Omental fat pad (tissue), 4 donors: ENCODE measurements around the gene NIPBL. TPM values are rescaled to one million over a fixed set of nuclear protein-coding genes. Genes with fewer than 3 reads are reported as not detected.

Source experiments
- ATAC-seq: fragments of 150-250 bp; one replicate; pipeline ENCODE4 v1.9.1; 2016; ENCODE audit warnings: mild to moderate bottlenecking, moderate library complexity; ENCODE audit not compliant: low FRiP score
- DNase-seq: peaks from one replicate; pipeline ENCODE4 v3.0.0-alpha.2; 2019; ENCODE audit warnings: low spot score
- total RNA-seq, 4 donors: library from RNA; depleted of rRNA; stranded (reverse); fragments of >200 nt; gene quantifications; one replicate each; pipeline ENCODE4 v1.1.0, GENCODE V29; 2016
- TF ChIP-seq, protein P1 (sequence below), 3 donors: fragments of 450-650 bp; IDR thresholded peaks; one replicate each; pipeline ENCODE4 v1.5.1; 2016 to 2017; ENCODE audit warnings: antibody characterized with exemption in 3 of 3, mild to moderate bottlenecking in 3 of 3, moderate library complexity in 2 of 3

NIPBL gene
- total RNA-seq, 4 donors from 2014 or later, result 47.9 to 64.2 (median 54.3) TPM

DNA sequence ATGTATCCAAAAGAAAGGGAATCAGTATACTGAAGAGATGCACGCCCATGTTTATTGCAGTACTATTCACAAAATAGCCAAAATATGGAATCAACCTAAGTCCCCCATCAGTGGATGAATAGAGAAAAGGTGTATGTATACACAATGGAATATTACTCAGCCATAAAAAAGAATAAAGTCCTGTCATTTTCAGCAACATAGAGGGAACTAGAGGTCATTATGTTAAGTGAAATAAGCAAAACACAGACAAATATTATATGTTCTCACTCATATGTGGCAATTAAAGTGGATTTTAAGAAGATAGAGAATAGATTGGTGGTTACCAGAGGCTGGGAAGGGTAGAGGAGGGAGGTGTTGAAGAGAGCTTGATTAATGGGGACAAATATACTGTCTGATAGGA is 88.6 kb downstream of the NIPBL start:
- no peak for DNase-seq

DNA sequence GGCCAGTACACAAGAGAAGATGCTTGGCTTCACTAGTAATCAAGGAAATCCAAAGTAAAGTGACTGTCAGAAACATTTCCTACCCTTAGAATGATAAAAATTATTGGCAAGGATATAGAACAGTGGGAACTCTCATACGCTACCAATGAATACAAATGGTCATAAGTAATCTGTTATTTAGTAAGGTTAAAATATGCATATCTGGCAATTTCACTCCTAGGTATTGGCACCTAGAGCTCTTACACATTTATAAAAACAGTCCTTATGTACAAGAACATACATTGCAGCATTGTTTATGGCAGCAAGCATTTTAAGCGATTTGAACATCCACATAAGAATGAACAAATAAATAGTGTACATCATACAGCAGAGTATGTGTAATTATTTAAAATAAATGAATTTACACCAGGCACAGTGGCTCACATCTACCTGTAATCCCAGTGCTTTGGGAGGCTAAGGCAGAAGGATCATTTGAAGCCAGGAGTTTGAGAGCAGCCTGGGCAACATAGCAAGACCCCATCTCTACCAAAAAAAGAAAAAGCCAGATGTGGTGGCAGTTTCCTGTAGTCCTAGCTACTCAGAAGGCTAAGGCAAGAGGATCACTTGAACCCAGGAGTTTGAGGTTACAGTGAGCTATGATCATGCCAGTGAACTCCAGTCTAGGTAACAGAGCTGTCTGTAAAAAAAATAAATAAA is 93.3 kb downstream of the NIPBL start:
- ATAC-seq (no peak), DNase-seq (no peak)
- TF ChIP-seq, protein P1, sequence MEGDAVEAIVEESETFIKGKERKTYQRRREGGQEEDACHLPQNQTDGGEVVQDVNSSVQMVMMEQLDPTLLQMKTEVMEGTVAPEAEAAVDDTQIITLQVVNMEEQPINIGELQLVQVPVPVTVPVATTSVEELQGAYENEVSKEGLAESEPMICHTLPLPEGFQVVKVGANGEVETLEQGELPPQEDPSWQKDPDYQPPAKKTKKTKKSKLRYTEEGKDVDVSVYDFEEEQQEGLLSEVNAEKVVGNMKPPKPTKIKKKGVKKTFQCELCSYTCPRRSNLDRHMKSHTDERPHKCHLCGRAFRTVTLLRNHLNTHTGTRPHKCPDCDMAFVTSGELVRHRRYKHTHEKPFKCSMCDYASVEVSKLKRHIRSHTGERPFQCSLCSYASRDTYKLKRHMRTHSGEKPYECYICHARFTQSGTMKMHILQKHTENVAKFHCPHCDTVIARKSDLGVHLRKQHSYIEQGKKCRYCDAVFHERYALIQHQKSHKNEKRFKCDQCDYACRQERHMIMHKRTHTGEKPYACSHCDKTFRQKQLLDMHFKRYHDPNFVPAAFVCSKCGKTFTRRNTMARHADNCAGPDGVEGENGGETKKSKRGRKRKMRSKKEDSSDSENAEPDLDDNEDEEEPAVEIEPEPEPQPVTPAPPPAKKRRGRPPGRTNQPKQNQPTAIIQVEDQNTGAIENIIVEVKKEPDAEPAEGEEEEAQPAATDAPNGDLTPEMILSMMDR (IDR thresholded peaks at IDR 0.05), result no peak

More for the DNA sequence above, 88.6 kb downstream of the NIPBL start:
- TF ChIP-seq, protein P1 (IDR thresholded peaks at IDR 0.05), result no peak
- no peak for ATAC-seq

DNA sequence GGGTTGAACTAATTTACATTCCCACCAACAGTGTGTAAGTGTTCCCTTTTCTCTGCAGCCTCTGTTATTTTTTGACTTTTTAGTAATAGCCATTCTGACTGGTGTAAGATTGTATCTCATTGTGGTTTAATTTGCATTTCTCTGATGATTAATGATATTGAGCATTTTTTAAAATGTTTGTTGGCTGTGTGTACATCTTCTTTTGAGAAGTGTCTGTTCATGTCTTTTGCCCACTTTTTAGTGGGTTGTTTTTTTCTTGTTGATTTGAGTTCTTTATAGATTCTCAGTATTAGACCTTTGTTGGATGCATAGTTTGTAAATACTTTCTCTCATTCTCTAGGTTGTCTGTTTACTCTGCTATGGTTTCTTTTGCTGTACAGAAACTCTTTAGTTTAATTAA is 101.6 kb downstream of the NIPBL start:
- TF ChIP-seq, protein P1 (IDR thresholded peaks at IDR 0.05), result no peak
- no peak for ATAC-seq

DNA sequence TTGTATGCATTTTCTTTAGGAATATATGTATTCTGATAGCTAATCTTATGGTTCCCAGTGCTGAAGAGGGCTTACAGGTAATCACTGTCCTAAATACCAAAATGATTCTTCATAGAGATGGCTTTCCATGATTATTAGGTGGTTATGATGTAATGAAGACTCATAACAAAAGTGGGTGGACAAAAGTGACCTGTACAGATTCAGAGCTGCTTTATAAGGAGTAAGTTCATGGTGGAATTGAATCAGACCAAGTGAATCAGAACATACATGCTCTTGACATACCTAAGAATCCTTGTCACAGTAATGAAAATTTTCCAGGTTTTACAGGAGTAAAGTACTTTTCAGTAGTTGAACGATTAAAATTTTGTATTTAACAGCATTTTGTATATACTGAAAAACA is 105.6 kb downstream of the NIPBL start:
- TF ChIP-seq, protein P1 (IDR thresholded peaks at IDR 0.05), result no peak
- no peak for DNase-seq
- ATAC-seq, result no peak

More for the DNA sequence above, 101.6 kb downstream of the NIPBL start:
- DNase-seq, result no peak

GRCh38 chr5:36985387-36985786 is 108.8 kb downstream of the NIPBL start:
- TF ChIP-seq, protein P1 (IDR thresholded peaks at IDR 0.05), result no peak
- DNase-seq, result no peak
- ATAC-seq, result no peak

- TF ChIP-seq, protein P1 (IDR thresholded peaks at IDR 0.05), result no peak
- no peak for DNase-seq
- ATAC-seq, result no peak
Observed at GRCh38 chr5:36988396-36988795, 111.8 kb downstream of the NIPBL start.

DNA sequence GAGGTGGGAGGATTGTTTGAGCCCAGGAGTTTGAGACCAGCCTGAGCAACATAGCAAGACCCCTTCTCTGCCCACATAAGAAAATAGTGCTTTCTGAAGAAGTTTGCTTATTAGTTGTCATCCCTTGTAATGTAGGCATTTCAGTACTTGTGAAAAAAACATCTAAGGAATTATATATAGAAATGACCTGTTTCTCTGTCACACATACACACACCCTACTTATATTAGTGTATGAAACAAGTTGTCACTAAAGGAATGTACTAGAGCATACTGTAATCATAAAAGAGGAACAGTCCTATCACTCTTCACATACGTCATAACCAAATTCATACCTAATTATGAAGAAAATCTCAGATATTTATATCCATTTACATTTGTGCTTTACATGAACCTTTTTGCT is 122.0 kb downstream of the NIPBL start:
- TF ChIP-seq, protein P1 (IDR thresholded peaks at IDR 0.05), result no peak
- ATAC-seq, result no peak
- DNase-seq, result no peak
